GM12874 (cell line): ENCODE data around the gene PLSCR4.

Experiments
- CTCF ChIP-seq: IDR thresholded peaks from 2 replicates; pipeline ENCODE4 v1.5.1; 2011; ENCODE audit warnings: low read depth, mild to moderate bottlenecking, control low read depth, low read length, moderate library complexity; ENCODE audit not compliant: insufficient read depth

PLSCR4 gene

DNA sequence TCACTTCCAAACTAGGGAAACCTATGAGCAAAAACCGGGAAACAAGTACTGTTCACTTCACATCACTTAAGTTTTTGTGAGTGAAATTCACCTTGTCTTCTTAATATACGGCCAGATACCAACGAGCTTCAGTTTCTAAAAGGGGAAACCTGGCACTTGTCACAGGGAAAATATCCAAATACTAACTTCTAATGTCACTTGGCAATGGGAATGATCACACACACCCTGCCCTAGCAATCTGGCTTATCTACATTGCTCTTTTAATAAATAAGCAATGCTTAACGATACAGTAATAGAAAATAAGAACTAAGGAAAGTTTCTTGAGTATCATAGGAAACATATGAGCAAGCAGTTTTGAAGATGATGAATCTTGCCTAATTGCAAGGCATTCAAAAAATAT, 55.3 kb downstream of the PLSCR4 start:
- no peak for TF ChIP-seq CTCF

DNA sequence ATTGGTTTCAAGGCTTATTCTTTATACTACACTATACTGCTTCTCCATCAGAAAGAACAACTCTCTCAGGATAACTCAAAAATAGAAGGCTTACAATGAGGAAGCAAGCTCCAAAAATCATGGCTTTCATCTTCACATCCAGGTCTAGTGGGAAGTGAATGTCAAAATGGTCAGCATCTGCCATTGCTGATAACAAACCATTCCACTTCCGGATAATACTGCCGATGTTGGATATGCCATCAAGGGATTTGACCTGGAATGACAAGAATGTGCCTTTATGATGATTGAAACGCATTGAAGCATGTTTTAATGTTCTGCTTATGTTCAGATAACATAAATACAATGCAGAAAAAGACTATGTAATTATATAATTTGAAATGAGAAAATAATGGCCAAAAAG, 55.9 kb downstream of the PLSCR4 start:
- TF ChIP-seq CTCF = no peak

DNA sequence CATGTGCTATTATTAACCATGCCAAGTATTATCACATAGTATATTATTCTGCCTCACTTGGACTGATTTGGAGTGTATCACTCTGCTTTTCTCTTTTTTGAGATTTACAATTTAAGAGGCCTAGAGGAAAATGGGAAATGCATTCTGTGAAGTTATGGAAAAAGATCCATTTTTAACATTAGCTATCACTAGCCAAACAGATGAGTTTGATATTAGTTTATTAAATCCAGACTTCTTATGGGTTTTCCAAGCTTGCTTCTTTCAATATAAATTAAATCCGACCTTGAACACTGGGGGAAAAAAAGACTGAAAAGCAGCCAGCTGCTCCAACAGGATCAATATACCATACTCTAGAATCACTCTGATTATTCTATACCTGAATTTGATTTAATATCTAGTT, 59.9 kb downstream of the PLSCR4 start:
- no peak for TF ChIP-seq CTCF

DNA sequence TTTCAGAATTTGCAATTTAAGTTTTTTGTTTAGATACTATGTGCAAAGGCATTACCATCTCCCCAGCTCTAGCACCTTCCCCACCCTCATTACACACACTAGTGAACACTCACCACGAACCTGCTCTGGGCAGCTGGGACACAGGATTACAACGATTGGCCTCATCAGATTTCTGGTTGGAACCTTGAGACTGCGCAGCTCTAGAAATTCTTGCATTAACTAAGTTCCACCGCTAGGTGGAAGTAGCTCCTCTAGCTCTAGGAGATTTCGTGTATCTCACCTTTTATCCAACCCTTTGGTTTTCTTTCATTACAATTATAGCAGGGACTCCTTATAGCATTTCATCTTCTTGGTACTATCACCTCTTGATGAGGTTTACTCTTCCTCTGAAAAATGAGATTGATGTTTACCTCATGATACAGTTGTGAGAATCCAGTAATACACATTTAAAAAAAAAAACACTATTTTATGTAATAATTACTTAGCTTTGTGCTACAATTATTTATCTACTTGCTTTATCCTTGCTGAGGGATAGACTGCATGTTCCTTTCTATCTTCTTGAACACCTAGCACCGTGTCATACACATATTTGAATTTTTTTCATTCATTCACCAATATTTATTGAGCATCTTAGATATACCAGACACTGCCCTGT, 61.3 kb downstream of the PLSCR4 start:
- peak; percentile 71 for TF ChIP-seq CTCF

GRCh38 chr3:146187334-146187950, 63.5 kb downstream of the PLSCR4 start:
- TF ChIP-seq CTCF = peak; percentile 29; the same call in 1 of the 2 replicates

DNA sequence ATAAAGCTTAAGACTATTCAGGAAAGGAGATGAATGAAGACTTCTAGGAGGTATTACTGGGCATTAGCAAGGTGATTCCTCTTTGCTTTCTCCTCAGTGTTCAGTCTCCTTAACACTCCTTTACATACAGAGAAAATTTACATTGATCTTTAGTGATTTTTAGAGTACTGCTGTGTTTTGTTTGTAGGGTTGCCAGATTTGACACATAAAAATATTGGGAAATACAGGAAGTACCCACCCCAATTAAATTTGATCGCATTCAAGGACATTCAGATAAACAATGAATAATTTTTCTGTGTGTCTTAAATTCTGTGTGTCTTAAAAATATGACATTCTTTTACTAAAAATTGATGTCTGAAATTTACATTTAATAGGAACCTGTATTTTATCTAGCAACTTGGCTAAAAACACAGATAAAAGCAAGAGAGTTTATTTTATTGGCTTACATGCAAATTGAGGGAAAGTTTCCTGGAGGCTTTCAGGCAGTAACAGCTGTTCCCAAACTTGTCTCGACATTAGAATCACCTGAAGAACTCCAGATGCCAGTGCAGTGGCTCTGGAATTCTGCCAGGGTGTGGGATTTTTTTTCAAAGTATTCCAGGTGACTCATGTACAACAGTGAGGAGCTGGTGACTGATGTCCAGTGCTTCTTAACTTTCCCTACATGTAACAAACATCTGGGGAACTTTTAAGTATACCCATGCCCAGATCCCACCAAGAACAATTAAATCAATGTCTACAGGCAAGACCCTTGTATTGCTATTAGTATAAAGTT, 66.5 kb downstream of the PLSCR4 start:
- no peak for TF ChIP-seq CTCF

- no peak for TF ChIP-seq CTCF
Observed at GRCh38 chr3:146181216-146181615, 69.7 kb downstream of the PLSCR4 start.
